A673 (cell line): ENCODE data around the gene PRLR. TPM values are rescaled to one million over a fixed set of nuclear protein-coding genes. Genes with fewer than 3 reads are reported as not detected.
A peak's percentile ranks its signal among the peaks of the same experiment; 100 is the strongest.

Source experiments
- BruUV-seq: library from RNA; stranded (reverse); fragments of 400-500 nt; replicated peaks from 2 replicates; lab custom pipeline; 2021; lab: Mats Ljungman, UMichigan
- CTCF ChIA-PET: fragments of 300-600 bp; sonication (Branson Sonifier 250); formaldehyde crosslinking; loops from one replicate; lab custom pipeline; 2022; ENCODE audit warnings: antibody characterized with exemption; lab: Charles Lee
- POLR2A ChIA-PET: fragments of 300-600 bp; sonication (Branson Sonifier 250); formaldehyde crosslinking; loops from one replicate; lab custom pipeline; 2022; ENCODE audit warnings: antibody characterized with exemption; ENCODE audit not compliant: low non-redundant PET; lab: Charles Lee
- DNase-seq: peaks from one replicate; pipeline ENCODE4 v3.0.0-alpha.2; 2015; ENCODE audit warnings: low spot score
- H3K27ac ChIP-seq: fragments of 200-600 bp; sonication (generic); 2 replicates; pipeline ENCODE4 v1.5.1; 2016; ENCODE audit warnings: mixed run types, low read depth, mild to moderate bottlenecking, mixed read lengths, antibody characterized with exemption, low read length; ENCODE audit not compliant: poor library complexity, severe bottlenecking
- H3K27me3 ChIP-seq: fragments of 200-600 bp; sonication (generic); replicated peaks from 2 replicates; pipeline ENCODE4 v1.6.1; 2017; ENCODE audit warnings: mixed run types, low read depth, mild to moderate bottlenecking, mixed read lengths, antibody characterized with exemption, low read length; ENCODE audit not compliant: insufficient read depth, poor library complexity
- H3K36me3 ChIP-seq: fragments of 200-600 bp; sonication (generic); 2 replicates; pipeline ENCODE4 v1.6.1; 2016; ENCODE audit warnings: mixed run types, mild to moderate bottlenecking, mixed read lengths, antibody characterized with exemption, low read length; ENCODE audit not compliant: insufficient read depth, poor library complexity, severe bottlenecking
- H3K4me1 ChIP-seq: fragments of 200-600 bp; sonication (generic); 2 replicates; pipeline ENCODE4 v1.6.1; 2017; ENCODE audit warnings: mixed run types, mild to moderate bottlenecking, mixed read lengths, antibody characterized with exemption, low read length; ENCODE audit not compliant: insufficient read depth, poor library complexity, severe bottlenecking
- H3K4me3 ChIP-seq: fragments of 200-600 bp; sonication (generic); 2 replicates; pipeline ENCODE4 v1.5.1; 2016; ENCODE audit warnings: low read depth, mixed run types, mild to moderate bottlenecking, mixed read lengths, low read length; ENCODE audit not compliant: poor library complexity, severe bottlenecking
- H3K9me3 ChIP-seq: fragments of 200-600 bp; sonication (generic); 2 replicates; pipeline ENCODE4 v1.6.1; 2016; ENCODE audit warnings: mixed run types, low read depth, mild to moderate bottlenecking, mixed read lengths, antibody characterized with exemption, low read length; ENCODE audit not compliant: poor library complexity, severe bottlenecking
- CTCF ChIP-seq: fragments of 300-800, 200-600 bp; sonication (generic); conservative IDR thresholded peaks from 2 replicates; pipeline ENCODE4 v1.5.1; 2017; ENCODE audit warnings: low read depth, mild to moderate bottlenecking, antibody characterized with exemption, low read length, moderate library complexity, mixed read lengths
- EZH2 ChIP-seq: fragments of 200-600 bp; sonication (generic); IDR thresholded peaks from 2 replicates; pipeline ENCODE4 v1.6.1; 2017; ENCODE audit warnings: borderline replicate concordance, low read depth, mild to moderate bottlenecking, mixed read lengths, antibody characterized with exemption, low read length; ENCODE audit not compliant: poor library complexity, severe bottlenecking
- intact Hi-C: fragments of 100-400 bp; cut with micrococcal nuclease; formaldehyde crosslinking; loops from one replicate; pipeline ENCODE4 v1.10.0; 2022; ENCODE audit not compliant: unreplicated experiment
- total RNA-seq: library from RNA; stranded (reverse); gene quantifications from 2 replicates; pipeline ENCODE4 v1.2.3, GENCODE V29; 2021

Gene PRLR
- total RNA-seq, 1 experiment from 2014 or later: not detected

GRCh38 chr5:35031276-35031675 is 199.0 kb downstream of the PRLR start:
- peak; percentile 10 for DNase-seq
- TF ChIP-seq EZH2: no peak
- TF ChIP-seq CTCF: no peak
- intact Hi-C loops: no loop called here
- H3K9me3 ChIP-seq: no peaks in the 10 kb centered on the region
- BruUV-seq: no TSS peak
- ChIA-PET CTCF (no interaction called here), POLR2A (no interaction called here)
- H3K4me3 ChIP-seq: no peak overlapping the region
- H3K27me3 ChIP-seq: no peaks in the 10 kb centered on the region
- H3K4me1 ChIP-seq: no peaks in the 10 kb centered on the region
- H3K27ac ChIP-seq: no peak overlapping the region
- H3K36me3 ChIP-seq: no peaks in the 10 kb centered on the region

GRCh38 chr5:35030426-35031100 is 199.7 kb downstream of the PRLR start:
- POLR2A ChIA-PET: no interaction called here
- Histone ChIP-seq H3K27ac (no peak overlapping the region), H3K9me3 (no peaks in the 10 kb centered on the region), H3K4me1 (no peaks in the 10 kb centered on the region), H3K27me3 (no peaks in the 10 kb centered on the region), H3K36me3 (no peaks in the 10 kb centered on the region), H3K4me3 (no peak overlapping the region)
- intact Hi-C loops: no loop called here
- BruUV-seq: no TSS peak
- peak; percentile 6 for DNase-seq
- TF ChIP-seq CTCF: no peak
- no peak for TF ChIP-seq EZH2
- CTCF ChIA-PET: no interaction called here

GRCh38 chr5:35029333-35029732 is 201.0 kb downstream of the PRLR start:
- Histone ChIP-seq H3K4me1 (no peaks in the 10 kb centered on the region), H3K27me3 (no peaks in the 10 kb centered on the region), H3K9me3 (no peaks in the 10 kb centered on the region), H3K27ac (no peak overlapping the region), H3K4me3 (no peak overlapping the region), H3K36me3 (no peaks in the 10 kb centered on the region)
- no TSS peak for BruUV-seq
- ChIA-PET CTCF (no interaction called here), POLR2A (no interaction called here)
- no peak for TF ChIP-seq EZH2
- TF ChIP-seq CTCF: no peak
- no peak for DNase-seq
- intact Hi-C loops: no loop called here
